ENCODE measurements around the gene ZBTB24. TPM values are rescaled to one million over a fixed set of nuclear protein-coding genes. Genes with fewer than 3 reads are reported as not detected.

Gene ZBTB24
- total RNA-seq, 4 donors from 2014 or later: 8.1 to 11.6 (median 11.2) TPM

- no peak for DNase-seq (ENCODE audit: low spot score in 2 of 2)
- no peak for TF ChIP-seq CTCF (IDR thresholded peaks at IDR 0.05)
- TF ChIP-seq EP300 (IDR thresholded peaks at IDR 0.05): no peak
- TF ChIP-seq POLR2A (IDR thresholded peaks at IDR 0.05): no peak
- H3K27me3 ChIP-seq: no peaks in the 10 kb centered on the region
- H3K4me1 ChIP-seq: peaks cover 62% of the 10 kb centered on the region
- H3K27ac ChIP-seq: no peak overlapping the region
- WGBS: 77% methylated on average over 5 of the region's 5 CpGs
- no peak overlapping the region for H3K4me3 ChIP-seq
- peaks cover 34% of the 10 kb centered on the region for H3K36me3 ChIP-seq
- H3K9me3 ChIP-seq: no peaks in the 10 kb centered on the region
Observed at GRCh38 chr6:109478841-109479624, 4.0 kb downstream of the ZBTB24 start.

GRCh38 chr6:109478222-109478805 is 4.7 kb downstream of the ZBTB24 start:
- Histone ChIP-seq H3K4me3 (no peak overlapping the region), H3K9me3 (no peaks in the 10 kb centered on the region), H3K36me3 (peaks cover 41% of the 10 kb centered on the region), H3K27ac (peak overlapping the region; percentile 17), H3K4me1 (peaks cover 58% of the 10 kb centered on the region), H3K27me3 (no peaks in the 10 kb centered on the region)
- TF ChIP-seq POLR2A (IDR thresholded peaks at IDR 0.05) (no peak), POLR2AphosphoS5 (IDR thresholded peaks at IDR 0.05) (no peak), EP300 (IDR thresholded peaks at IDR 0.05) (no peak), CTCF (IDR thresholded peaks at IDR 0.05) (no peak)
- 71% methylated on average over 9 of the region's 9 CpGs for WGBS
- DNase-seq (ENCODE audit: low spot score in 2 of 2): no peak

GRCh38 chr6:109477725-109478124 is 5.3 kb downstream of the ZBTB24 start:
- TF ChIP-seq CTCF (IDR thresholded peaks at IDR 0.05): no peak
- no peak for TF ChIP-seq POLR2AphosphoS5 (IDR thresholded peaks at IDR 0.05)
- TF ChIP-seq EP300 (IDR thresholded peaks at IDR 0.05): no peak
- TF ChIP-seq POLR2A (IDR thresholded peaks at IDR 0.05): no peak
- Histone ChIP-seq H3K27me3 (no peaks in the 10 kb centered on the region), H3K4me1 (peaks cover 58% of the 10 kb centered on the region), H3K27ac (peak overlapping the region; percentile 17), H3K9me3 (no peaks in the 10 kb centered on the region), H3K36me3 (peaks cover 46% of the 10 kb centered on the region), H3K4me3 (no peak overlapping the region)
- DNase-seq (ENCODE audit: low spot score in 2 of 2): no peak
- 74% methylated on average over 2 of the region's 2 CpGs for WGBS

- H3K4me1 ChIP-seq: peaks cover 54% of the 10 kb centered on the region
- 90% methylated on average over 2 of the region's 2 CpGs for WGBS
- H3K27me3 ChIP-seq: no peaks in the 10 kb centered on the region
- H3K36me3 ChIP-seq: peaks cover 52% of the 10 kb centered on the region
- TF ChIP-seq CTCF (IDR thresholded peaks at IDR 0.05) (no peak), POLR2AphosphoS5 (IDR thresholded peaks at IDR 0.05) (no peak), EP300 (IDR thresholded peaks at IDR 0.05) (no peak), POLR2A (IDR thresholded peaks at IDR 0.05) (no peak)
- no peak overlapping the region for H3K4me3 ChIP-seq
- DNase-seq (ENCODE audit: low spot score in 2 of 2): no peak
- no peaks in the 10 kb centered on the region for H3K9me3 ChIP-seq
- no peak overlapping the region for H3K27ac ChIP-seq
Observed at GRCh38 chr6:109477184-109477583, 5.8 kb downstream of the ZBTB24 start.

GRCh38 chr6:109475625-109476024 is 7.4 kb downstream of the ZBTB24 start:
- H3K4me3 ChIP-seq: no peak overlapping the region
- 95% methylated on average over 2 of the region's 2 CpGs for WGBS
- DNase-seq (ENCODE audit: low spot score in 2 of 2): no peak
- H3K4me1 ChIP-seq: peaks cover 38% of the 10 kb centered on the region
- H3K27me3 ChIP-seq: no peaks in the 10 kb centered on the region
- peaks cover 58% of the 10 kb centered on the region for H3K36me3 ChIP-seq
- H3K9me3 ChIP-seq: no peaks in the 10 kb centered on the region
- no peak overlapping the region for H3K27ac ChIP-seq
- no peak for TF ChIP-seq POLR2A (IDR thresholded peaks at IDR 0.05)
- TF ChIP-seq EP300 (IDR thresholded peaks at IDR 0.05): no peak
- TF ChIP-seq POLR2AphosphoS5 (IDR thresholded peaks at IDR 0.05): no peak
- no peak for TF ChIP-seq CTCF (IDR thresholded peaks at IDR 0.05)
